ENCODE results near the gene CNN3.

The CNN3 gene

DNA sequence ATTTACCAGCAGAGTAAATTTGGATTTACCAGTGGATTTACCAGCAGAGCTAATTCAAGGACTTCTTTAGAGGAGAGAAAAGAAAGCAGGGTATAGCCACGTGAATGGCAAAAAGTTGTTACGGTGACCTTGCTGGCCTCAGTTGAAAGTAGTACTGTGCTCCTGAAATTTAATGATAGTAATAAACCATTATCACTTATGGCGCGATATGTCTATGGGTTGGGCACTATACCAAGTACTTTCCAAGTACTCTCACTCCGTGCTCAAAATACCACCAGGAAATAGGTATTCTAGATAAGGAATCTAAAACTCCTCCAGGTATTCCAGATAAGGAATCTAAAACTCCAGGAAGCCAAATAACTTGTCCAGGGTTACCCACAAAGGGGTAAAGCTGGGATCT is 70.9 kb downstream of the CNN3 start:
- H3K27ac ChIP-seq (ENCODE audit: low read depth, low read length), result no peak overlapping the region
- no peak overlapping the region for H3K4ac ChIP-seq (ENCODE audit: low read depth, low read length)
- peaks cover 4% of the 10 kb centered on the region for H3K4me1 ChIP-seq (ENCODE audit: control insufficient read depth, low read depth, low read length)
- H2BK120ac ChIP-seq (ENCODE audit: low read depth, low read length), result no peak overlapping the region
- H2BK15ac ChIP-seq (replicated peaks; ENCODE audit: low read depth), result no peak overlapping the region
- no peak overlapping the region for H3K9ac ChIP-seq (ENCODE audit: low read length)
- no peaks in the 10 kb centered on the region for H3K79me2 ChIP-seq (ENCODE audit: control insufficient read depth, insufficient read depth, low read length)
- H4K5ac ChIP-seq (ENCODE audit: low read length), result no peak overlapping the region
- no peaks in the 10 kb centered on the region for H3K36me3 ChIP-seq (ENCODE audit: control insufficient read depth, insufficient read depth, low read length)
- no peak overlapping the region for H2AK5ac ChIP-seq (ENCODE audit: low read length)
- H3K79me1 ChIP-seq (ENCODE audit: low read length), result no peaks in the 10 kb centered on the region
- no peak overlapping the region for H3K56ac ChIP-seq (ENCODE audit: low read length)
- no peak overlapping the region for H3K18ac ChIP-seq (ENCODE audit: low read length)
- H4K8ac ChIP-seq (ENCODE audit: low read depth, low read length), result no peak overlapping the region
- peak; percentile 36 for DNase-seq
- no CpG with 5 or more reads among the region's 5 CpGs for WGBS (ENCODE audit: extremely low coverage, insufficient coverage, low lambda C conversion rate)
- no peak overlapping the region for H3K23ac ChIP-seq (ENCODE audit: low read length)
- no peak overlapping the region for H2BK5ac ChIP-seq (ENCODE audit: low read length)
- H3K4me3 ChIP-seq (ENCODE audit: low read length), result no peak overlapping the region
- H3K4me2 ChIP-seq (ENCODE audit: low read length), result no peak overlapping the region
- H3K27me3 ChIP-seq (ENCODE audit: insufficient read depth, low read length, poor library complexity), result no peaks in the 10 kb centered on the region

DNA sequence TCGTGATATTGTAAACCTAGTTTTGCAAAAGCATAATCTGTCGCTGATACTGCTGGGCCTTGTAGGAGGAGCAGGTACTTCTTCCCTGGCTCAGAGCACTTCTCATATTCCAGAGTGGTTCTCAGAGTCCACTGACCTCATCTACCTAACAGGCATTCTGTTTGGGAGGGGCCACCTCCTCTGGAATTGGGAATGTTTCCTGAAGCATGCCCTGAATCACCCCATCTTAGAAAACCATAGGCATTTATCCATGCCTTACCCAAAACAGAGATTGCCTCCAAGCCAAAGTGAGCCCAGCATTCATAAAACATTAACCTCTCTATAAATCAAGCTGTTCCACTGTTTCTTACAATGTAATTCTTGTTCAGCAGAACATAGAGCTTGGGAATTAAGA is 71.6 kb downstream of the CNN3 start:
- Histone ChIP-seq H3K79me1 (ENCODE audit: low read length) (no peaks in the 10 kb centered on the region), H3K9ac (ENCODE audit: low read length) (no peak overlapping the region), H3K79me2 (ENCODE audit: control insufficient read depth, insufficient read depth, low read length) (no peaks in the 10 kb centered on the region), H4K5ac (ENCODE audit: low read length) (no peak overlapping the region), H3K4me2 (ENCODE audit: low read length) (no peak overlapping the region), H2BK5ac (ENCODE audit: low read length) (no peak overlapping the region), H3K18ac (ENCODE audit: low read length) (no peak overlapping the region), H3K4ac (ENCODE audit: low read depth, low read length) (no peak overlapping the region), H4K8ac (ENCODE audit: low read depth, low read length) (no peak overlapping the region), H2BK120ac (ENCODE audit: low read depth, low read length) (no peak overlapping the region), H3K4me3 (ENCODE audit: low read length) (no peak overlapping the region), H3K23ac (ENCODE audit: low read length) (no peak overlapping the region), H2BK15ac (replicated peaks; ENCODE audit: low read depth) (no peak overlapping the region), H2AK5ac (ENCODE audit: low read length) (no peak overlapping the region), H3K27me3 (ENCODE audit: insufficient read depth, low read length, poor library complexity) (no peaks in the 10 kb centered on the region), H3K4me1 (ENCODE audit: control insufficient read depth, low read depth, low read length) (peaks cover 4% of the 10 kb centered on the region), H3K56ac (ENCODE audit: low read length) (peak overlapping the region; percentile 19), H3K27ac (ENCODE audit: low read depth, low read length) (no peak overlapping the region), H3K36me3 (ENCODE audit: control insufficient read depth, insufficient read depth, low read length) (no peaks in the 10 kb centered on the region)
- no CpG with 5 or more reads among the region's 2 CpGs for WGBS (ENCODE audit: extremely low coverage, insufficient coverage, low lambda C conversion rate)
- DNase-seq, result peak; percentile 64

DNA sequence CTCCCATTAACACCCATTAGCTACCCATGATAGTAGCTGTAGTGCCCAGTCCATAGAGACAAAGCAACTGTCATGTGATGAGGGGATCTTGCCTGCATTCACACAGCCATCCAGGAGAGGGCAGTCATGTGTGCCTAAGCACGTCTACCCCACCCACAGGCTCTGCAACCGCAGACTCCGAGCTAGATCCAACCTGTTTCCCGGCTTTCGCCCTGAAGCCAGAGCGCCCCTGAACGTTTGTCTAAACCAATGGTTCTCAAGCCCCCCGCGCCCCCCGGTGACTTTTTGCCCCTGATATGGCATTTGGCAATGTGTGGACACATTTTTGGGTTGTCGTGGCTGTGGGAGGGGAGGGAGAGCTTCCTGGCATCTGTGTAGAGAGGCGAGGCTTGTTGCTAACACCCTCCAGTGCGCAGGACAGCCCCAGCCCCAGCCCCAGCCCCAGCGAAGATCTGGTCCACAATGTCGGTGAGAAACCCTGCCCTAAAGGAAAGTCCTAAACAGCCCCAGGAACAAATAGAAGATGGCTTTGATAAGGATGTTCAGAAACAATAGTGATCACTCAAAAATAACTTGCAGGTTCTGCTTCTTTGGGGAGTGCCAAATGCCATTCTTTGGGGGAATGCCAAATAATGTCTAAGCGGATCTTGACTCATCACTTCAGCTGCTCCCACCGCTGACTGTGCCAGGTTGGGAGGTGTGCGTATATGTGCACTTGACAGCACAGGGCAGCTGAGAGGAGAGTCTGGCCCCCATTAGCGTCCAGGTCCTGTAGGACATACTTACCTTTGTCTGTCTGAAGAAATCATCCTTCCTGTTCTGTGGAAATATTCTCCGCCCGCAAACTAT is 72.2 kb downstream of the CNN3 start:
- Histone ChIP-seq H3K4me1 (ENCODE audit: control insufficient read depth, low read depth, low read length) (peaks cover 4% of the 10 kb centered on the region), H3K18ac (ENCODE audit: low read length) (no peak overlapping the region), H3K23ac (ENCODE audit: low read length) (no peak overlapping the region), H4K8ac (ENCODE audit: low read depth, low read length) (no peak overlapping the region), H3K36me3 (ENCODE audit: control insufficient read depth, insufficient read depth, low read length) (no peaks in the 10 kb centered on the region), H3K9ac (ENCODE audit: low read length) (no peak overlapping the region), H2AK5ac (ENCODE audit: low read length) (no peak overlapping the region), H3K56ac (ENCODE audit: low read length) (peak overlapping the region; percentile 78), H2BK15ac (replicated peaks; ENCODE audit: low read depth) (no peak overlapping the region), H3K79me1 (ENCODE audit: low read length) (no peaks in the 10 kb centered on the region), H3K4me2 (ENCODE audit: low read length) (peak overlapping the region; percentile 47), H3K27me3 (ENCODE audit: insufficient read depth, low read length, poor library complexity) (no peaks in the 10 kb centered on the region), H2BK5ac (ENCODE audit: low read length) (no peak overlapping the region), H3K4me3 (ENCODE audit: low read length) (no peak overlapping the region), H3K79me2 (ENCODE audit: control insufficient read depth, insufficient read depth, low read length) (no peaks in the 10 kb centered on the region), H3K27ac (ENCODE audit: low read depth, low read length) (no peak overlapping the region), H4K5ac (ENCODE audit: low read length) (no peak overlapping the region), H2BK120ac (ENCODE audit: low read depth, low read length) (no peak overlapping the region), H3K4ac (ENCODE audit: low read depth, low read length) (no peak overlapping the region)
- WGBS (ENCODE audit: extremely low coverage, insufficient coverage, low lambda C conversion rate), result no CpG with 5 or more reads among the region's 21 CpGs
- DNase-seq, result peak; percentile 95

DNA sequence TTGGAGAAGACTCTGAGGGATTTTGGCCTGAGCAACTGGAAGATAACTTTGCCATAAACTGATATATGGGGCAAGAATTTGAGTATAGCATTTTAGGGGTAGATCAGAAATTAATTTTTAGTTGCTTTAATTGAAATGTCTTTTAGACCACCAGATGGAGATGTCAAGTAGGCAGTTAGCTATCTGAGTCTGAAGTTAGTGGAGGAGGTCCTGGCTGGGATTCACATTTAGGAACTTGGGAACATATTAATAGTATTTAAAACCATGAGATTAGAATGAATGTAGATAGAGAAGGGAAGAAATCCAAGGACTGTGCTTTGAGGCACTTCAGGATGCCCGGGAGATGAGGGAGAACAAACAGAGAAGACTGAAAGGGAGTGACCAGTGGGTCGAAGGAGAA is 74.1 kb downstream of the CNN3 start:
- H2BK120ac ChIP-seq (ENCODE audit: low read depth, low read length), result no peak overlapping the region
- H3K27ac ChIP-seq (ENCODE audit: low read depth, low read length), result no peak overlapping the region
- no peak overlapping the region for H2BK15ac ChIP-seq (replicated peaks; ENCODE audit: low read depth)
- no peak overlapping the region for H3K56ac ChIP-seq (ENCODE audit: low read length)
- H2BK5ac ChIP-seq (ENCODE audit: low read length), result no peak overlapping the region
- H3K4ac ChIP-seq (ENCODE audit: low read depth, low read length), result no peak overlapping the region
- no peak overlapping the region for H3K4me3 ChIP-seq (ENCODE audit: low read length)
- no peaks in the 10 kb centered on the region for H3K36me3 ChIP-seq (ENCODE audit: control insufficient read depth, insufficient read depth, low read length)
- no peak overlapping the region for H3K18ac ChIP-seq (ENCODE audit: low read length)
- H4K5ac ChIP-seq (ENCODE audit: low read length), result no peak overlapping the region
- DNase-seq, result no peak
- WGBS (ENCODE audit: extremely low coverage, insufficient coverage, low lambda C conversion rate), result no CpG with 5 or more reads among the region's 2 CpGs
- H3K79me2 ChIP-seq (ENCODE audit: control insufficient read depth, insufficient read depth, low read length), result no peaks in the 10 kb centered on the region
- H3K4me2 ChIP-seq (ENCODE audit: low read length), result no peak overlapping the region
- peaks cover 4% of the 10 kb centered on the region for H3K4me1 ChIP-seq (ENCODE audit: control insufficient read depth, low read depth, low read length)
- no peaks in the 10 kb centered on the region for H3K79me1 ChIP-seq (ENCODE audit: low read length)
- no peak overlapping the region for H4K8ac ChIP-seq (ENCODE audit: low read depth, low read length)
- no peaks in the 10 kb centered on the region for H3K27me3 ChIP-seq (ENCODE audit: insufficient read depth, low read length, poor library complexity)
- H2AK5ac ChIP-seq (ENCODE audit: low read length), result no peak overlapping the region
- H3K23ac ChIP-seq (ENCODE audit: low read length), result no peak overlapping the region
- H3K9ac ChIP-seq (ENCODE audit: low read length), result no peak overlapping the region

DNA sequence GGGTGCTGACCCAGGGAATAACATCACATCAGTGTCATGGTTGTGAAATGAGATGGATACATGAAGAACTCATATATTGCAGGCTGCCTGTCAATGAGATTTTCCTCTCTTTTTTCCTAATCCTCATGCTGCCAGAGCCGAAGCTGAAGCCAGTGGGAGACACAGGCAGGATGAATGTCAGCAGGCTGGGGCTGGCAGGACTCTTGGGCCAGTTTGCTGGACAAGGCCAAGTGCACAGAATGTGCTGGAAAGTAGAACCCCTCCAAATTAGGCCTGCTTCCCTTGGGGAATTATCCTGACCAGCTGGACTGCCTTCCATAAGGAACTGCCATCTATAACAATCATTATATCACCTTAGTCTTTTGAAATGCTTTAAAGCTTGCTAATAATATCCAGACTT is 75.3 kb downstream of the CNN3 start:
- WGBS (ENCODE audit: extremely low coverage, insufficient coverage, low lambda C conversion rate), result no CpG with 5 or more reads among the region's 1 CpG
- no peak for DNase-seq
- Histone ChIP-seq H3K79me2 (ENCODE audit: control insufficient read depth, insufficient read depth, low read length) (no peaks in the 10 kb centered on the region), H3K4me1 (ENCODE audit: control insufficient read depth, low read depth, low read length) (peaks cover 4% of the 10 kb centered on the region), H2AK5ac (ENCODE audit: low read length) (no peak overlapping the region), H3K4me2 (ENCODE audit: low read length) (no peak overlapping the region), H2BK5ac (ENCODE audit: low read length) (no peak overlapping the region), H3K4me3 (ENCODE audit: low read length) (no peak overlapping the region), H2BK120ac (ENCODE audit: low read depth, low read length) (no peak overlapping the region), H3K4ac (ENCODE audit: low read depth, low read length) (no peak overlapping the region), H2BK15ac (replicated peaks; ENCODE audit: low read depth) (no peak overlapping the region), H3K79me1 (ENCODE audit: low read length) (no peaks in the 10 kb centered on the region), H3K18ac (ENCODE audit: low read length) (no peak overlapping the region), H3K23ac (ENCODE audit: low read length) (no peak overlapping the region), H4K8ac (ENCODE audit: low read depth, low read length) (no peak overlapping the region), H3K27me3 (ENCODE audit: insufficient read depth, low read length, poor library complexity) (no peaks in the 10 kb centered on the region), H3K56ac (ENCODE audit: low read length) (no peak overlapping the region), H3K9ac (ENCODE audit: low read length) (no peak overlapping the region), H4K5ac (ENCODE audit: low read length) (no peak overlapping the region), H3K27ac (ENCODE audit: low read depth, low read length) (no peak overlapping the region), H3K36me3 (ENCODE audit: control insufficient read depth, insufficient read depth, low read length) (no peaks in the 10 kb centered on the region)
